T-helper 1 cell (primary cell): ENCODE data around the gene ERICH2.

Experiments used
- DNase-seq, 5 donors: peaks; one replicate each; pipeline ENCODE4 v3.0.0-alpha.2; 2012 to 2020

ERICH2 gene

DNA sequence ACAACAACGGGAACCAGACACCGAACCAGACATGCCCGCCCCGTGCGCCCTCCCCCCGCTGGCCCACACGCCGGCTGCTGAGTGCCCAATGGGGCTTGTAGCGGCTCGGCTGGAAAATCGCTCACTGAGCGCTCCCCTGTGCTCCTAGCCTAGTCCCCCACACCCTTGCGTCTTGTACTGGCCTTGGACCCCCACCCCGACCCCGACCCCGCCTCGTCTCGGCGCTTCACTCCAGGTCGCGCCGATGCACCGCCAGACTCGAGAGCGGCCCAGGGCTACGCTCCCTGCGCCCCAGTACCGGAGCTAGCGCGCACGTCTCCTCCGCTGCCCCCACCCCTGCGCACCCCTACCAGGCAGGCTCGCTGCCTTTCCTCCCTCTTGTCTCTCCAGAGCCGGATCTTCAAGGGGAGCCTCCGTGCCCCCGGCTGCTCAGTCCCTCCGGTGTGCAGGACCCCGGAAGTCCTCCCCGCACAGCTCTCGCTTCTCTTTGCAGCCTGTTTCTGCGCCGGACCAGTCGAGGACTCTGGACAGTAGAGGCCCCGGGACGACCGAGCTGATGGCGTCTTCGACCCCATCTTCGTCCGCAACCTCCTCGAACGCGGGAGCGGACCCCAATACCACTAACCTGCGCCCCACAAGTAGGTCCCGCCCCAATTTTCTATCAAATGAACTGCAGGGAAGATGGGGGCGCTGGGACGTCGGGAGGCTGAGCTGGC is 48.0 kb downstream of the ERICH2 start:
- DNase-seq = peak in 1 of 5 donors; percentile 34

DNA sequence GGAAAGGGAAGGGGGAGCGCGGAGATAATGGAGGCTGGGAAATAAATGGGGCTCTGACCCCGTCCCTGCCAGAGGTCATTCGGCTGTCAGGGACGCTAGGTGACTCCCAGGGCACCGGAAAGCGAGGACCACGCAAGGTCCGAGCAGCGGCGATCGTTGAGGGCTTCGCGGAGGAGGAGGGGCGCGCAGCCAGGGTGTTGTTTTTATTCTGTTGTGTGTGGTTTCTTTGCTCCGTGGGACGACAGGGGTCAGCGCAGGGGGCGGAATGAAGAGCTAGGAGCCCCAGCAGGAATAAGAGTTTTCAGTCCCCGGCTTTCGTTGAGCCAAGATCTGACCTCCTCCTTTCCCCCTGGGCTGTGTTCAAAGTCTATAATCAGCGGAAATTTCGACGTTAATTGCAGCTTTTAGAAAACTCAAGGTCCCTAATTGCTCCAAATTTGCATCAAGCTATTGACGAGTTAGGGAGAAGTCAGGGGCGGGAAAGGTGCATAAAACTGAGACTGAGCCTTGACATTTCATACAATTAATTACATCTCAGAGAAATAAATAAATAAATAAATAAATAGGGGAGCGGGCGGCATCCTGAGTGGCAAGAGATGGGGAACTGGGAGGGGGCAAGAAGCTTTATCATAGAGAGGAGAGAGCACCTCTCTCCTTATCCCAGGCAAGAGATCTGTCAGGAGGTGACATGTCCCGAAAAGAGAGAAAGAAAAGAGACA is 48.7 kb downstream of the ERICH2 start:
- no peak for DNase-seq

DNA sequence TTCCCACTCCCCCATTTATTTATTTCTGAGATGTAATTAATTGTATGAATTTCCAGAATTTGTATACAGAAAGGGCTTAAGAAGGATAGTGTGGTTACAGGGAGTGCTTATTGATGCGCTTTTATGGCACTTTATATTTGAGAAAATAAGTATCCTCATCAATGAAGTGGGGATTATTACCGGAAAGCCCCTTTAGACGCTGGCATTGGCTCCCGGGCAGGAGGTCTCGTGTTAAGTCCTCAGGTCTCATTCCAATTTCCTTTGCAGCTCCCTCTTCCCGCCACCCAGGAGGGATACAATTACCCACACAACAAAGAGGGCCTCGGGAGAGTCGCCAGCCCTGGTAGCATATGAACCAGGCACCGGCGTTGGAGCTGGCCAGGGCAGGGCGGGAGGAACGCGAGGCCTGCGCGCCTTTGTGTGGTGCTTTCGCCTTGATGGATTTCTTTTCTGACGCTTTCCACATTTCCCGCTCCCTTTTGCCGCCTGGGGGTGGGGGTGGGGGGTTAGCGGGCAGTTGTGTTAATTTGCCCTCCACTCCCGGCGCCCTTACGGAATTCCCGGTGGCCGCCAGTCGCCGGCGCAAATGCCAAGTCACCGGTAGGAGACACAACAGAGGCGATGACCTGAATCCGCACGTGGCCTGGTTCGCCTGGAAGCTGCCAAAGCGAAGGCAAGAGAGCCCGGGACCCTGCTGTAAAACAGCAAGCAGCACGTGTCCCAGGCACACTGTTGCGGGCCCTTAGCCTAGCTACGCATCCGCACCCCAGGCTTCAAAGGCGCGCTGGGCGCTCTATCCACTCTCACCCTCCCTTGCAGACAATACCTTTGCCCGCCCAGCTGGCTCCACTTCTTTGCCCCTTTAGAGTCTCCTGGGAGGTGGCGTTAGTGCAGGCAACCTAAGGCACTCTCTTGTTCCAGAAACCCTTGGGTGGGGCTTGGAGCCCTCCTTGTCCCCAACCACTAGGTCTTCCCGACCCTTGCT is 49.8 kb downstream of the ERICH2 start:
- DNase-seq = no peak

DNA sequence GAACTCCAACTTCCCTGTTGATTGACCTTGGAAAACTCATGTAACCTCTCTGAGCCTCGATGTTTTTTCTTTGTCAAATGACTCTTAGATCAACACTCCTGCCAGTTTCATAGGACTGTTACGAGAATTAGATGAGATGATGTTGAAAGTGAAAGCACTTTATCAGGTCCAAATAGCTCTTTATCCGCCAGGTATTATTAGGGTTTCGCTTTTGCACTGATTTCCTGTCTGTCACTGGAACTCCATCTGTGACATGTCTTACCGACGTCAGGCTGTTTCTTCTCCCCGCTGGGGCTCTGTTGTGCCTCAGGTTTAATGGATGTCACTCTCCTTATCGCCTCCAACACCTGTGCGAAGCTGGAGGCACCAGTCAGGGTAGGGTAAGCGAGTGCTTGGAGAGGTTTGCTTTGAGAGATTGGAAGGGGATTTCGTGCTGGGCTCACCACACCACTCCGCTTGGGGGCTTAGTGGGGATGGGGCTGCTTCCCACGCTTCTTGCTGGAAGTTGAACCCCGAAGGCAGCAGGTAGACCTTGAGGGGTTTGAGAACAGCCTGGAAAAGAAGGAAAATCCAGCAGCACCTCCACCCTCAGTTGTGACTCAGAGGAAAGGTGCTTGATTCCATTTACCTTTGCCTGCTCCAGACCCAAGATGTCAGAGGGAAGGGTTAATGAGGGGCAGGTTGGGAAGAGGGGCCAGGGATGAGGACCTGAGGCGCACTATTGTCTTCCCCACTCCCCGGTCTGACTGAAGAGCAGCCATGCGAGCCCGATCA is 50.8 kb downstream of the ERICH2 start:
- peak in 1 of 5 donors; percentile 73 for DNase-seq

DNA sequence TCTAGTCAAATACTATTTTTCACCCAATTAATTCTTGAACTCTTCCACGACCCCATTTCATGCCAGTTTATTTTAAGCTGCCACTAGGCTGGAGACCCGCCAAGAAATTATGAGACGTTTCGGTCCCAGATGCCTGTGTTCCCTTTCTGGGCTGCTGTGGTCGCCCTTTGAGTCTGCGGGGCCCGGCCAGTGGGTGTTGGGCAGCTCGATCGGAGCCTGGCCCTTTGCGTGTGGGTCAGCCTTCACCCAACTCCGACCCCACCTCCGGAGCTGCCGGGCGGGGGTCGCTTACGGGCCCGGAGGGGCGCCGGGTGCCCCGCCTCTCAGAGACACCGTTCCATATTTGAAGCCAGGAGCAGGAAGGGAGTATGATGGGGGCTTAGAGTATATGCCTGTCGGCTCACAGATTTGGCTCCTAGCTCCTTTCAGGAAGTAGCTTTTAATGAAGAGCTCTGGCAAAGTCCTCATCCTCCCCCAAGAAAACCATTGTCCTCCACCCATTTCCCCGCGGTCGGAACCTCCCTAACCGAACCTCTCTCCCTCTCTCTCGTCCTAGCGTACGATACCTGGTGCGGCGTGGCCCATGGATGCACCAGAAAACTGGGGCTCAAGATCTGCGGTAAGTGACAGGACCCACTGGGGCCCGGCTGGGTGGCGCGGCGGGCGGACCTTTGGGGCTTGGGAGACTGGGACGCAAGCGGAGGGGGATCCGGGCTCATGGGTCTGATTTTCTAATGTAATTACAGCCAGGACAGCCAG is 51.5 kb downstream of the ERICH2 start:
- no peak for DNase-seq

DNA sequence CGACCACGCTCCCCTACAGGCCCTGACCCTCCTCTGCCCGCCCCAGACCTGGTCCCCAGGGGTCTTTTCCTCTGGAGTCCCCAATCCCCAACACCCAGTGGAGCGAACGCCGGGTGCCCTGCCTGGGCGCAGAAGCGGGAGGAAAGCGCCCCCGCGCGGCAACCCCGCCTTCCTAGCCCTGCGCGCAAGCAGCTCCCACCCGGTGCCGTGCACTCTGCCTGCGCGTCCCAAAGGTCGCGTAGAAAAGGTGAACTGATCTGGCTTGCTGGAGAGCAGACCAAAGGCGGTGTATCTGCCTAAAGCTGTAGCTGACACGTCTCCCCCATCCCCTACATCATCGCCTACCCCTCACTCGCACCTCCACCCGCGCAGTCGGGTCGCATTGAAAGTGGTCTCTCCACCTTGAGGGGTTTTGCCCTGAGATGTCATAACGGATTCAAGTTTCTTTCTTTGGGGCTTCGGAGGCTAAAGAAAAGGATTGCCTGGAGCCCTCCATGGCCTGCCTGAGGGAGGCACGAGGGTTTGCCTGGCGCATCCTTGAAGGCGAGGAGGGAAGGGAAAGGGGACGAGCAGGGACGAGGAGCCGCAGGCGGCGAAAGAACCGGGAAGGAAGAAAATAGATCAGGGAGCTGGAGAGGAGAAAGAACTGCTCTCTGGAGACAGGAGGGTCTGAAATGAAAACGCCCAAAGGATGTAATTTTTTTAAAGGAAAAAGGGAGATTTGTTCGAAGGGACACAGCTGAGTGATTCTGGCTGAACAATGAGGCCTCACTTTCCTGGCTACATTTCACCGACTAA is 52.3 kb downstream of the ERICH2 start:
- peak in 1 of 5 donors; percentile 46 for DNase-seq

DNA sequence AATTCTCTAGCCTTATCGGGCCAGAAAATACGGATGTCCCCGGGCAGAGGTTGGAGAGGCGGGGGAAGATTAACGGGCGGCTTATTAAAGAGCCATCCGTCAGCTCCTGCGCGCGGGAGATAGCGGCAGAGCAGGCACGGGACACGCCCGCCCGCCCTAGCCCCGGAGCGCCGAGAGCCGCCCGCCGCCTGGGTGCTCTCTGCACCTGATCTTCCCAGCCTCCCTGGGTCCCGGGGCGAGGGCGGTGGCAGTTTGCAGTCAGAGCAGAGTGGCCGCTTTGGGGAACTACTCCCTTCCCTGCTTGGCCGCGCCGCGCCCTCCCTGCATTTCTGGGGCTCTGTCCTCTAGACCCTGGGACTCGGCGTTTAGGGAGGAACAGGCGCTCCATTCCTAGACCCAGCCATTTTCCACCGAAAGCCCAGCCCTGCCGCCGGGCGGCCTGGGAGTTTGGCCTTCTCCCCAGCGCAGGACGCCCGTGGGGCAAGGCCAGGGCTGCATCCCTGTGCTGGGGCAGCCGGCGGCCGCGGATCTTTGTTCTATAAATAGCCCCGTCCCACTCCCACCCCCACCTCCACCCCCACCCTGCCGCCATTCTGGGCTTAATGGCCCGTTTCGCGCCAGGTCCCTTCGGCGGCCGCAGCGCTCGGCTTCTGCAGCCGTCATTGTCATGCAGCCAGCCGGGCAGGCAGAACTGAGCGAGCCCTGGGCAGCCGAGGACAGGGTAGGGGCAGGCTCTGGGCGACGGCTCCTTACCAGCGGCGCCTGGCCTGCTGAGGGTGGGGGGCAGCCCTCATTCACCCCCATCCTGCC is 53.1 kb downstream of the ERICH2 start:
- DNase-seq = no peak

DNA sequence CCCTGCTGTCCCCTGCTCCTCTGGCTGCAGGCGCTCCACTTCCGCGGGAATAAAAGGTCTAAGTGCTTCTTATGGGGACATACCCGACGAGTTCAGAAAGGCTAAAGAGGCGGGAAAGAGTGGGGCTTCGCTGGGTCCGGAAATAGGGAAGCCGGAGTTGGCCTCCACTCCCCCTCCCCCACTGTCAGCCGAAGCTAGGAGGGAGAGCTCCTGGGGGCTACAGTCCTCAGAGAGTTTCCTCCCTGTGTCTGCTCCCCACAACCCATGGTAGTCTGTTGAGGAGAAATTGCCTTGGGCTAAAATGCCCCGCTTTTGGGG is 53.7 kb downstream of the ERICH2 start:
- DNase-seq = no peak

DNA sequence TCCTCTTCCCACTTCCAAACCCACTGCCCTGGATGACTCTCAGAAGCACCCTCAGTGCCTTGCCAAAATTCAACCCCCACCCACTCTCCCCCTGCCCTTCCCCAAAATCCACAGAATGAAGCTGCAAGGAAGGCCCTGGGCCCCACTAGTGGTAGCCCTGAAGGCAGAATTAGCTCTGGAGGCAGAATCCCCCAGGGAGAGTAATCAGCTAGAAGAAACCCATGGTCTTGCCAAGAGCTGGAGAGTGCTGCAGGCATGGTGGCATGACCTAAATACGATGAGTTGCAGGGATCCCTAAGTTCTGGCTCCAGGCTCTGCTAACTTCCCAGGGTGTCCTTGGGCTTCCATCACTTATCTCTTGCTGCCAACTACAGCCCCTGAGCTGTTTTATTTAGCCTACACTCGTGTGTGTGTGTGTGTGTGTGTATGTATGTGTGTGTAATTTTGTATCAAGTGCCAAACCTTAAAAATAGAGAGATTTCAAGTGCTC is 54.4 kb downstream of the ERICH2 start:
- no peak for DNase-seq

DNA sequence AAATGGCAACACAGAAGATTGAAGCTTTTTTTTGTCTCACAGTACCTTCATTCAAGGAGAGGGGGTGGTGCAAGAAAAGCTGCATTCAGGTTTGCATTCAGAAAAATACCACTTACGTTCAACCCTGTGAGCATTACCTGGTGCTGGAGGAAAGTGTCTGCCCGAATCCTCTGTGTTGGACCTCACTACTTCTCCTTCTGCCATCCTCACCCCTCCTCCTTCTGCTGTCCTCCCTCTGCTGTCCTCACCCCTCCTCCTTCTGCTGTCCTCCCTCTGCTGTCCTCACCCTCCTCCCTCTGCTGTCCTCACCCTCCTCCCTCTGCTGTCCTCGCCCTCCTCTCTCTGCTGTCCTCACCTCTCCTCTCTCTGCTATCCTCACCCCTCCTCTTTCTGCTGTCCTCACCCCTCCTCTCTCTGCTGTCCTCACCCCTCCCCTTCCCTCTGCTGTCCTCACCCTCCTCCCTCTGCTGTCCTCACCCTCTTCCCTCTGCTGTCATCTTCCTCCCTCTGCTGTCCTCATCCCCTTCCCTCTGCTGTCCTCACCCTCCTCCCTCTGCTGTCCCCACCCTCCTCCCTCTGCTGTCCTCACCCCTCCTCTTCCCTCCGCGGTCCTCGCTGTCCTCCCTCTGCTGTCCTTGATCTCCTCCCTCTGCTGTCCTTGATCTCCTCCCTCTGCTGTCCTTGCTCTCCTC is 57.8 kb downstream of the ERICH2 start:
- DNase-seq = no peak

DNA sequence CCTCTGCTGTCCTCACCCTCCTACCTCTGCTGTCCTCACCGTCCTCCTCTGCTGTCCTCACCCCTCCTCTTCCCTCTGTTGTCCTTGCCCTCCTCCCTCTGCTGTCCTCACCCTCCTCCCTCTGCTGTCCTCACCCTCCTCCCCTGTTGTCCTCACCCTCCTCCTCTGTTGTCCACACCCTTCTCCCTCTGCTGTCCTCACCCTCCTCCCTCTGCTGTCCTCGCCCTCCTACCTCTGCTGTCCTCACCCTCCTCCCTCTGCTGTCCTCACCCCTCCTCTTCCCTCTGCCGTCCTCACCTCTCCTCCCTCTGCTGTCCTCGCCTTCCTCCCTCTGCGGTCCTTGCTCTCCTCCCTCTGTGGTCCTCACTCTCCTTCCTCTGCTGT is 58.3 kb downstream of the ERICH2 start:
- no peak for DNase-seq

DNA sequence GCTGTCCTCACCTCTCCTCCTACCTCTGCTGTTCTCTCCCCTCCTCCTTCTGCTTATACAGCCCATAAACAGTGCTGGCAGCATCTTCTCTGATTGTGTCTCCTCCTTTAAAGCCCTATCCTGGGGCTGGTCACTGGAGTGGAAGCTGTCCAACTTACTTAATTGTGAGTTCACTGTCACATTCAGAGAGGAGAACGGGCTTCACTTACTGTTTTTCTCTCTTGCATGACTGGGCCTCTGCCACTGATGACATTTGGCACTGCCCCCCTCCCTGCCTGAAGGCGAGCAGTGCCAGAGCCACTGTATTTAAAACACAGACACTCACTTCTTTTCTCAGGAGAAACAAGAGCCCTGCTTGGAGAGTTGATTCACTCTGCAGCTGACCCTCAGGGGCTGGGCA is 58.9 kb downstream of the ERICH2 start:
- DNase-seq = no peak

DNA sequence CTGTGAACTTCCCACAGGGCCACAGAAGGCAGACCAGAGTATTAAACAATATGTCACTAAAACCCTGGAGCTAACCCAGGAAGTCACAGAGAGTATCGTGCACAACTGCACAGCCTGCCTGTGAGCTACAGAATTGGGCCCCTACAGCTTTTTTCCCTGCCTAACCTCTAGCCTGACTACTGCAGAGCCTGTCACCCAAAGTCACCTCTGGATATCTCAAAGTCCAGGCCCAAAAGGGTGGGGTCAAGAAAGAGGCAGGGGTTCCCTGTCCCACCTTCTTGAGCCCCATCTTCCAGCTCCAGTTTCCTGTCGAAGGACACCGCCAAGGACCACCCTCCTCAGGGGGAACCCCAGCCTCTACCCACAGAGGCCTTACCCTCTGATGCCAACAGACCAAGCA is 60.0 kb downstream of the ERICH2 start:
- DNase-seq = no peak

DNA sequence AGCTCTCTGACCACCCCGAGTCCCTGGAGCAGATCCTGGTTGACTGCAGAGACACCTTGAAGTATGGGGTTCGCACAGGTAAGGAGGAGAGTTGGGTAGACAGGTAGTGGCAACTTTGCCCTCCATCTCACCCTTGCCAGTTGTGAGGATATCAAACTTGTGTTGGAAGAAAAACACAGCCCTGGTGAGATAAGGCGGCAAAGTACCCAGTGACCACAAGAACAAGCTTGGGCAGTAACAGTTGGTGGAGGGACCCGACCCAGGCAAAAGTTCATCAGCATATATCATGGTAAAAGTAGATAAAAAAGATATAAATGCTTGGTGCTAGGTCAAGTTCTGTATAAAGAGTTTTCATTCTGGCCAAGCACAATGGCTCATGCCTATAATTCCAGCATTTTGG is 60.9 kb downstream of the ERICH2 start:
- DNase-seq = no peak

DNA sequence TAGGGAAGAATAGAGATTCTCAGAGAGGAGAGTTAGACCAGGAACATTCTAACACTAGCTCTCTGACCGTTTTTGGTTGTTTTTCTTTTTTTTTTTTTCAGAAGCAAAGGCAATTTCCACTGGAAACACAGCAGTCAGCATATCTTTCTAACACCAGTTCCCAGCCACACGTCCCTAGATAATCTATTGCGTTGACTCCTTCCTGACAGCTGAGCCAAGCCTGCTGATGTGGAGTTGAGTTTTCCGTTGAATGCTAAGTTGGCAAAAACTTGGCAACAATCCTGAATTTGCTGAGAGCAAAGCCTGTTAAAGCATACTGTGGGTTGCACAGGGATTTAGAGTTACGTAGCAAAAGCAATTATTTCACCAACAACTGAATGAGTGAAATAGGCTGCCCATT is 65.8 kb downstream of the ERICH2 start:
- no peak for DNase-seq

DNA sequence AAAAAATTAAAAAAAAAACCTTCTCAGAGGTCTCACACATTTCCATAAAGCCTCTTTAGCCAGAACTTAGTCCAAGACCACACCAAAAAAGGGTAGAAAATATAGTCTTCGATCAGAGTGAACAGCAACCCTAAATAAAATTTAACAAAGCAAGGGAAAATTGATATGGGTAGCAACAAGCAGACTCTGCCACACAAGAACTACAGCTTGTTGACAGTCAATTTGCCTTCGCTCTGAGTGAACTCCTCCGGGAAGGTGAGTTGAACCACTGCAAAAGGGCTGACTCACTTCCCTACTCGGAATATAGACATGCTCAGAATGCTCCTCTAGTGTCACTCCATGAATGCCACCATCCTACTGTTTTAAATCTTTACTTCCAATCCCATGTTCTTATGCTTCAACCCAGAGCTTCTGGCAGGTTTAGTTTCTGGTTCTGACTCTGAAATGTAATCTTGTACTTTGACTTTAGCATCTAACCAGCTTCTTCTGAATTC is 70.6 kb downstream of the ERICH2 start:
- DNase-seq = no peak

DNA sequence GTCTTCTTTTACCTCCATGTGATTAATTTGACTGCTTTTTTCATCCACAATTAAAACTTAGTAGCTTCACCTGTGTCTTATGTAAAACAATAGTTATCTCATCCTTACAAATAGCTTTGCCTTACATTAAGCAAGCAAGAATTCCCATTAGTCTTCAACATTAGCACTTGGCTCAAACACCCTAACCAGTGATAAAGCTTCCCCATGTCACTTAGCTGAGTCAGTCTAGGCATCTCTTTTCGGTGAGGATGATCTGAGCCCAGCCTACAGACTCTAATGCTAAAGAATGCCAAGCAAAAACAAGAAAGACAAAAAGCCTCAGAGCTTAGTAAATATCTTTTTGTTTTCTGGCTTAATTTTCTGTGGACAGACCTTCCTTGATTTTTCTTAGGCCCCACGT is 72.6 kb downstream of the ERICH2 start:
- DNase-seq = no peak

DNA sequence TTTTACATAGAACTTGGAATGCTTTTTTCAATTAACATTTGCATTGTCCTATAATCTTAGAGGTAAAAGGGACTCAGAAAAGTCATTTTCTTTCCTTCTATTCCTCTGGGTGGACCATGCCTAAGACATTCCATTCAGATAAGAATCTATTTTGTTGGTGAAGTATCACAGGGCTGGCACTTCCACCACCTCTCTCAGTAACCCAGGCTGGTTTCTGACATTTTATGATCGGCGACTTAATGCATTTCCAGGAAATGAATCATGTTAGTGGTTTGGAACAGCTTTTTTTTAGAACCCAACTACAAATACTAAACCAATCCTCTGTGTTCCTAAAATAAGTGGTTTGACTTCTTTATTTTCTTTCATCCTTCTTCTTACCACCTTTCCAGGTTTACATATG is 73.5 kb downstream of the ERICH2 start:
- peak in 1 of 5 donors; percentile 61 for DNase-seq

DNA sequence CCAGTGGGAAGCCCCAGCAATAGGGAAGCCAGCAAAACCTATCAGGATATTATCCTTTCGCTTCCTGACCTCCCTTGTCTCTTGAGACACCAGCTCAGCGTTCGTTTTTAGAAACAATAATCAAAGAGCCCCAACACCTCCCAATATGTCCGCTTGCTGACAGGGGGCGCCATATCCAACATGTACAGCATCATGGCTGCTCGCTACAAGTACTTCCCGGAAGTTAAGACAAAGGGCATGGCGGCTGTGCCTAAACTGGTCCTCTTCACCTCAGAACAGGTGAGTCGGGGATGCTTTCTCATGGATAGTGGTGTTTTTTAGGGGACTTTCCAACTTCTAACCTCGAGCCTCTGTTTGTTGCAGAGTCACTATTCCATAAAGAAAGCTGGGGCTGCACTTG is 75.2 kb downstream of the ERICH2 start:
- DNase-seq = no peak
